IMR-90 (cell line): ENCODE data around the gene TMPRSS12. TPM values are rescaled to one million over a fixed set of nuclear protein-coding genes. Genes with fewer than 3 reads are reported as not detected.

Experiments used
- ATAC-seq: fragments of 200-7000 bp; cut with Tn5 transposase; 2 replicates; pipeline ENCODE4 v1.9.1; 2020; ENCODE audit warnings: low read depth, mild to moderate bottlenecking, moderate library complexity
- BruUV-seq: library from RNA; stranded (reverse); fragments of 400-500 nt; replicated peaks from 2 replicates; lab custom pipeline; 2021; lab: Mats Ljungman, UMichigan
- CTCF ChIA-PET: fragments of 300-600 bp; formaldehyde crosslinking; extraction: SDS; loops from one replicate; lab custom pipeline; 2021; ENCODE audit warnings: antibody characterized with exemption; lab: Yijun Ruan, JAX
- POLR2A ChIA-PET: fragments of 300-600 bp; sonication (Branson Sonifier 250); formaldehyde crosslinking; loops from one replicate; lab custom pipeline; 2022; ENCODE audit warnings: antibody characterized with exemption; ENCODE audit not compliant: unreplicated experiment; lab: Charles Lee
- DNase-seq: peaks from one replicate; pipeline ENCODE4 v3.0.0; 2013
- H2AFZ ChIP-seq: replicated peaks from 2 replicates; pipeline ENCODE3; 2013; ENCODE audit warnings: low read length, mild to moderate bottlenecking; ENCODE audit not compliant: poor library complexity
- H2AK5ac ChIP-seq: 2 replicates; pipeline ENCODE4 v1.6.1; 2013; ENCODE audit warnings: low read depth, low read length, inconsistent platforms
- H2AK9ac ChIP-seq: replicated peaks from 2 replicates; pipeline ENCODE3; 2013; ENCODE audit warnings: mild to moderate bottlenecking, low read depth, low read length, moderate library complexity; ENCODE audit not compliant: poor library complexity
- H2BK120ac ChIP-seq: 2 replicates; pipeline ENCODE4 v1.6.1; 2013; ENCODE audit warnings: low read depth, low read length, inconsistent platforms
- H2BK15ac ChIP-seq: 3 replicates; pipeline ENCODE4 v1.6.1; 2013; ENCODE audit warnings: low read depth, low read length, inconsistent platforms
- H2BK20ac ChIP-seq: 2 replicates; pipeline ENCODE4 v1.6.1; 2013; ENCODE audit warnings: low read depth, mild to moderate bottlenecking, inconsistent platforms, low read length, moderate library complexity
- H2BK5ac ChIP-seq: 2 replicates; pipeline ENCODE4 v1.6.1; 2013; ENCODE audit warnings: mild to moderate bottlenecking, low read depth, low read length, inconsistent platforms; ENCODE audit not compliant: poor library complexity, severe bottlenecking
- H3K14ac ChIP-seq: replicated peaks from 2 replicates; pipeline ENCODE4 v1.6.1; 2013; ENCODE audit warnings: low read depth, low read length, inconsistent platforms
- H3K18ac ChIP-seq: 2 replicates; pipeline ENCODE4 v1.6.1; 2013; ENCODE audit warnings: low read depth, low read length, control low read depth
- H3K23ac ChIP-seq: 2 replicates; pipeline ENCODE4 v1.6.1; 2013; ENCODE audit warnings: low read depth, low read length, inconsistent platforms
- H3K27ac ChIP-seq: 2 replicates; pipeline ENCODE4 v1.5.1; 2013; ENCODE audit warnings: mild to moderate bottlenecking, control low read depth, low read length; ENCODE audit not compliant: insufficient read depth
- H3K27me3 ChIP-seq: 2 replicates; pipeline ENCODE4 v1.6.1; 2013; ENCODE audit warnings: low read length; ENCODE audit not compliant: control insufficient read depth, insufficient read depth
- H3K36me3 ChIP-seq: 2 replicates; pipeline ENCODE4 v1.6.1; 2013; ENCODE audit warnings: low read length, mixed read lengths; ENCODE audit not compliant: control insufficient read depth, insufficient read depth
- H3K4ac ChIP-seq: 2 replicates; pipeline ENCODE4 v1.6.1; 2013; ENCODE audit warnings: low read depth, low read length, inconsistent platforms
- H3K4me1 ChIP-seq: 2 replicates; pipeline ENCODE4 v1.6.1; 2013; ENCODE audit warnings: low read length, mixed read lengths; ENCODE audit not compliant: control insufficient read depth, insufficient read depth
- H3K4me2 ChIP-seq: 2 replicates; pipeline ENCODE4 v1.6.1; 2013; ENCODE audit warnings: low read depth, mild to moderate bottlenecking, control low read depth, low read length, moderate library complexity
- H3K4me3 ChIP-seq: 2 replicates; pipeline ENCODE4 v1.5.1; 2013; ENCODE audit warnings: low read depth, mild to moderate bottlenecking, control low read depth, low read length, moderate library complexity; ENCODE audit not compliant: insufficient read depth
- H3K56ac ChIP-seq: 2 replicates; pipeline ENCODE4 v1.6.1; 2013; ENCODE audit warnings: low read length, inconsistent platforms; ENCODE audit not compliant: insufficient read depth; ENCODE audit errors: extremely low read depth
- H3K79me1 ChIP-seq, 2 experiments: 2 replicates each; pipeline ENCODE4 v1.6.1; 2013; ENCODE audit warnings: low read length in 2 of 2, inconsistent platforms in 1 of 2, low read depth in 1 of 2
- H3K9ac ChIP-seq: 2 replicates; pipeline ENCODE4 v1.6.1; 2013; ENCODE audit warnings: low read depth, low read length, control low read depth
- H3K9me1 ChIP-seq: 2 replicates; pipeline ENCODE4 v1.6.1; 2013; ENCODE audit warnings: low read length, inconsistent platforms; ENCODE audit not compliant: insufficient read depth
- H3K9me3 ChIP-seq: 2 replicates; pipeline ENCODE4 v1.6.1; 2013; ENCODE audit warnings: low read length; ENCODE audit not compliant: control insufficient read depth, insufficient read depth
- H4K20me1 ChIP-seq: 2 replicates; pipeline ENCODE4 v1.6.1; 2013; ENCODE audit warnings: low read length, inconsistent platforms; ENCODE audit not compliant: insufficient read depth
- H4K5ac ChIP-seq: 2 replicates; pipeline ENCODE4 v1.6.1; 2013; ENCODE audit warnings: mild to moderate bottlenecking, low read depth, low read length, control low read depth
- H4K8ac ChIP-seq, 2 experiments: 2 replicates each; pipeline ENCODE4 v1.6.1; 2013; ENCODE audit warnings: low read depth in 2 of 2, low read length in 2 of 2, control low read depth in 1 of 2, inconsistent platforms in 1 of 2
- H4K91ac ChIP-seq: 2 replicates; pipeline ENCODE4 v1.6.1; 2013; ENCODE audit warnings: low read depth, low read length, inconsistent platforms; ENCODE audit not compliant: insufficient read depth
- BHLHE40 ChIP-seq: fragments of 150-350 bp; IDR thresholded peaks from 2 replicates; pipeline ENCODE4 v1.6.1; 2016; ENCODE audit warnings: mild to moderate bottlenecking, low read depth, low read length
- CHD1 ChIP-seq: IDR thresholded peaks from 2 replicates; pipeline ENCODE4 v1.6.1; 2012; ENCODE audit warnings: low read depth, low read length, improper control_type of control experiment
- FOS ChIP-seq: fragments of 150-350 bp; IDR thresholded peaks from 2 replicates; pipeline ENCODE4 v1.6.1; 2016; ENCODE audit warnings: low read depth, low read length
- MAFK ChIP-seq: IDR thresholded peaks from 2 replicates; pipeline ENCODE4 v1.6.1; 2012; ENCODE audit warnings: low read depth, low read length, improper control_type of control experiment
- MAZ ChIP-seq: IDR thresholded peaks from 2 replicates; pipeline ENCODE4 v1.6.1; 2012; ENCODE audit warnings: low read depth, mild to moderate bottlenecking, low read length, improper control_type of control experiment, moderate library complexity, borderline replicate concordance
- MXI1 ChIP-seq: IDR thresholded peaks from 2 replicates; pipeline ENCODE4 v1.6.1; 2012; ENCODE audit warnings: low read depth, mild to moderate bottlenecking, low read length, moderate library complexity, borderline replicate concordance
- NFE2L2 ChIP-seq: fragments of 150-350 bp; IDR thresholded peaks from 2 replicates; pipeline ENCODE4 v1.6.1; 2016; ENCODE audit warnings: low read depth, mild to moderate bottlenecking, low read length
- POLR2A ChIP-seq: IDR thresholded peaks from 2 replicates; pipeline ENCODE4 v1.6.1; 2012; ENCODE audit warnings: mild to moderate bottlenecking, low read depth, low read length
- RCOR1 ChIP-seq: IDR thresholded peaks from 2 replicates; pipeline ENCODE4 v1.6.1; 2012; ENCODE audit warnings: mild to moderate bottlenecking, low read length, improper control_type of control experiment; ENCODE audit not compliant: insufficient replicate concordance
- RFX5 ChIP-seq: IDR thresholded peaks from 2 replicates; pipeline ENCODE4 v1.8.0; 2012; ENCODE audit warnings: low read depth, mild to moderate bottlenecking, low read length, moderate library complexity
- SMC3 ChIP-seq: fragments of 150-350 bp; IDR thresholded peaks from 2 replicates; pipeline ENCODE4 v1.6.1; 2016; ENCODE audit warnings: low read depth, mild to moderate bottlenecking, antibody characterized with exemption, low read length, moderate library complexity
- WGBS, 2 experiments: methylation state at CpG; one replicate each; pipeline versions ENCODE4 v1.1.5 to v1.1.7; 2013; ENCODE audit warnings: missing lambda C conversion rate in 2 of 2; ENCODE audit not compliant: insufficient read length in 1 of 2; ENCODE audit errors: extremely low coverage in 2 of 2; 5-methylcytosine and 5-hydroxymethylcytosine counted together
- dilution Hi-C: fragments of 300-500 bp; cut with HindIII; formaldehyde crosslinking; loops from one replicate; pipeline ENCODE4 v1.14.3; 2018; ENCODE audit warnings: low sequenced_read_pairs; ENCODE audit not compliant: unreplicated experiment
- in situ Hi-C: fragments of 300-500 bp; cut with MboI; formaldehyde crosslinking; loops from 3 replicates; pipeline ENCODE4 v1.14.3; 2019; ENCODE audit warnings: low sequenced_read_pairs, inconsistent platforms, mixed read lengths
- intact Hi-C: fragments of 100-400 bp; cut with micrococcal nuclease; formaldehyde crosslinking; loops from 2 replicates; pipeline ENCODE4 v1.10.0; 2022
- polyA plus RNA-seq, 3 experiments: library from polyadenylated mRNA; depleted of rRNA; stranded (reverse); fragments of >200 nt; gene quantifications; 2 replicates each; pipeline ENCODE4 v1.2.3, GENCODE V29; 2012; ENCODE audit warnings: low replicate concordance in 1 of 3
- total RNA-seq: library from RNA; depleted of rRNA; stranded (reverse); fragments of >200 nt; gene quantifications from 2 replicates; pipeline ENCODE4 v1.2.3, GENCODE V29; 2012
- TF ChIP-seq, protein P1 (sequence below): conservative IDR thresholded peaks from 2 replicates; pipeline ENCODE4 v1.5.1; 2012; ENCODE audit warnings: mild to moderate bottlenecking, low read depth, low read length, improper control_type of control experiment
- TF ChIP-seq, protein P2 (sequence below): fragments of 150-350 bp; IDR thresholded peaks from 2 replicates; pipeline ENCODE4 v1.6.1; 2016; ENCODE audit warnings: low read depth, mild to moderate bottlenecking, low read length, moderate library complexity, borderline replicate concordance

Gene TMPRSS12
- total and polyA plus RNA-seq, 2 of the 4 experiments (the other 2 are of a cell fraction), result not detected

DNA sequence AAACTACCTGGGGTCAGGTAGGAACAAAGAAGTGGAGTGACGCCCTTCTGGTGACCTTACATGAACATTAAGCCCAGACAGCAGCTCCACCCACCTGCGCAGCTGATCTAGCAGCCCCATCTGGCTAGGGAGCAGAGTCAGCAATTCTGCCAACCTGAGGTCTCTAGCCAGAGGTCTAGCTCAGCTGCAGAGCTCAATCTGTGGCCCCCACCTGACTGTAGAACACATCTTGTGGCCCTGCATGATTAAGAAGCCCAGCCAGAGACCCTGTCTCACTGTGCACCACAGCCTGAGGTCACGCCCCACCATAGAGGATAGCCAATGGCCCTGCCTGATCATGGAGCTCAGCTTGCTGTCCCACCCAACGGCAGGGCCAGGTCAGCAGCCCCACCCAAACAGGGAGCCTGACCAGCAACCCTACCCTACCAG, 59.0 kb downstream of the TMPRSS12 start:
- no peak overlapping the region for H2BK5ac ChIP-seq
- no peak for TF ChIP-seq RFX5
- no peak for TF ChIP-seq FOS
- TF ChIP-seq BHLHE40, result no peak
- TF ChIP-seq, protein P1, sequence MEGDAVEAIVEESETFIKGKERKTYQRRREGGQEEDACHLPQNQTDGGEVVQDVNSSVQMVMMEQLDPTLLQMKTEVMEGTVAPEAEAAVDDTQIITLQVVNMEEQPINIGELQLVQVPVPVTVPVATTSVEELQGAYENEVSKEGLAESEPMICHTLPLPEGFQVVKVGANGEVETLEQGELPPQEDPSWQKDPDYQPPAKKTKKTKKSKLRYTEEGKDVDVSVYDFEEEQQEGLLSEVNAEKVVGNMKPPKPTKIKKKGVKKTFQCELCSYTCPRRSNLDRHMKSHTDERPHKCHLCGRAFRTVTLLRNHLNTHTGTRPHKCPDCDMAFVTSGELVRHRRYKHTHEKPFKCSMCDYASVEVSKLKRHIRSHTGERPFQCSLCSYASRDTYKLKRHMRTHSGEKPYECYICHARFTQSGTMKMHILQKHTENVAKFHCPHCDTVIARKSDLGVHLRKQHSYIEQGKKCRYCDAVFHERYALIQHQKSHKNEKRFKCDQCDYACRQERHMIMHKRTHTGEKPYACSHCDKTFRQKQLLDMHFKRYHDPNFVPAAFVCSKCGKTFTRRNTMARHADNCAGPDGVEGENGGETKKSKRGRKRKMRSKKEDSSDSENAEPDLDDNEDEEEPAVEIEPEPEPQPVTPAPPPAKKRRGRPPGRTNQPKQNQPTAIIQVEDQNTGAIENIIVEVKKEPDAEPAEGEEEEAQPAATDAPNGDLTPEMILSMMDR, result no peak
- TF ChIP-seq RCOR1, result no peak
- no peak for TF ChIP-seq NFE2L2
- no peak for TF ChIP-seq SMC3
- no peak for TF ChIP-seq MAZ
- TF ChIP-seq CHD1, result no peak
- no peak; the same call in 1 of the 2 replicates for TF ChIP-seq MAFK
- TF ChIP-seq MXI1, result no peak
- TF ChIP-seq, protein P2, sequence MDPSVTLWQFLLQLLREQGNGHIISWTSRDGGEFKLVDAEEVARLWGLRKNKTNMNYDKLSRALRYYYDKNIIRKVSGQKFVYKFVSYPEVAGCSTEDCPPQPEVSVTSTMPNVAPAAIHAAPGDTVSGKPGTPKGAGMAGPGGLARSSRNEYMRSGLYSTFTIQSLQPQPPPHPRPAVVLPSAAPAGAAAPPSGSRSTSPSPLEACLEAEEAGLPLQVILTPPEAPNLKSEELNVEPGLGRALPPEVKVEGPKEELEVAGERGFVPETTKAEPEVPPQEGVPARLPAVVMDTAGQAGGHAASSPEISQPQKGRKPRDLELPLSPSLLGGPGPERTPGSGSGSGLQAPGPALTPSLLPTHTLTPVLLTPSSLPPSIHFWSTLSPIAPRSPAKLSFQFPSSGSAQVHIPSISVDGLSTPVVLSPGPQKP, result no peak
- no peak for TF ChIP-seq POLR2A
- in situ Hi-C loops, result no loop called here
- no peaks in the 10 kb centered on the region for H3K79me1 ChIP-seq
- ChIA-PET POLR2A (no interaction called here), CTCF (interaction anchor here (0.9 kb wide), 1 partner anchor 83 kb away, joined by 3 read pairs; no protein-coding TSS in a partner anchor)
- no peak overlapping the region for H4K5ac ChIP-seq
- no peak overlapping the region for H2BK20ac ChIP-seq
- no peak overlapping the region for H2AK5ac ChIP-seq
- H3K9ac ChIP-seq, result no peak overlapping the region
- no peak overlapping the region for H4K91ac ChIP-seq
- H3K9me3 ChIP-seq, result no peaks in the 10 kb centered on the region; the same call in 1 of the 2 replicates
- no peak for DNase-seq
- no peaks in the 10 kb centered on the region for H3K4me1 ChIP-seq
- no peak overlapping the region for H2BK120ac ChIP-seq
- BruUV-seq, result no TSS peak
- peaks cover 5% of the 10 kb centered on the region for H3K27me3 ChIP-seq
- H2AK9ac ChIP-seq, result no peak overlapping the region
- H3K4me3 ChIP-seq, result no peak overlapping the region
- no peak overlapping the region for H3K18ac ChIP-seq
- H3K36me3 ChIP-seq, result no peaks in the 10 kb centered on the region
- dilution Hi-C loops, result no loop called here
- no peak overlapping the region for H2BK15ac ChIP-seq
- ATAC-seq, result no peak
- no peak overlapping the region for H3K4ac ChIP-seq
- no peaks in the 10 kb centered on the region for H4K20me1 ChIP-seq
- H3K14ac ChIP-seq, result no peak overlapping the region
- H3K23ac ChIP-seq, result no peak overlapping the region
- intact Hi-C loops, result no loop called here
- no peak overlapping the region for H4K8ac ChIP-seq
- H2AFZ ChIP-seq, result no peak overlapping the region
- H3K4me2 ChIP-seq, result no peak overlapping the region
- no peak overlapping the region for H3K27ac ChIP-seq
- no peak overlapping the region for H3K56ac ChIP-seq
- H3K9me1 ChIP-seq, result no peaks in the 10 kb centered on the region
- 67% methylated on average over 1 of the region's 4 CpGs; no CpG with 5 or more reads in 1 of the 2 experiments for WGBS, 2 experiments
